SKM-1 treated with dmso at 0.1 percent for 144 hours (cell line): Measurements from ENCODE around the gene HNRNPM.
A peak's percentile ranks its signal among the peaks of the same experiment; 100 is the strongest.
"Not testable (repeated sequence)": the region's sequence is repeated elsewhere in the genome, so short reads cannot be mapped to it uniquely, and the experiment has no call there.

ENCODE experiments used
- DNase-seq: peaks from one replicate; lab custom pipeline; 2025; ENCODE audit not compliant: unreplicated experiment; lab: John Stamatoyannopoulos, UW

HNRNPM gene

GRCh38 chr19:8506402-8506957, 61.7 kb downstream of the HNRNPM start:
- DNase-seq: no peak

DNA sequence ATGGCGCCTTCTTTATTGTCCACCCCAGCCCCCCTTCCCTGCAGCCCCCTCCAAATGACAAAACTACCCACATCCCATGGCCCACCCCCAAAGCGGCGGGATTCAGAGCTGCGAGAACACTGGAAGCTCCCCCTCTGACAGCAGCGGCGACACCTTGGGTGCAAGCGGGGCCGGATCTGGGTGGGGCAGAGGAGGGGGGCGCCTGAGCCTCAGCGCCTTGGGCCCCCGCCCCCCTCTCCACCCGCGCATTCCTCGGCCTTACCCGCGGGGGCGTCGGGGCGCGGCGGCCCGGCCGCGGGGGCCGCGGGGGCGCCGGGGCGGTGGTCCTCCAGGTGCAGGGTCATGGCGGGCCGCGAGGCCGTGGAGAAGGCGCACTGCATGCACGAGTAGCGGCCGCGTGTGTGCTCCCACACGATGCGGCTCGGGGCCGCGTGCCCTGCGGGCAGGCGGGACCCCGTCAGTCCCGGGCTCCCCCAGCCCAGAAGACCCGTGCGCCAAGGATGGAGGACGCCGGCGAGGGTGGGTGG, 65.9 kb downstream of the HNRNPM start:
- no peak for DNase-seq

- DNase-seq: no peak
Observed at GRCh38 chr19:8511573-8512101, 66.9 kb downstream of the HNRNPM start.

- peak; percentile 12 for DNase-seq
Observed at GRCh38 chr19:8512115-8512967, 67.6 kb downstream of the HNRNPM start.

DNA sequence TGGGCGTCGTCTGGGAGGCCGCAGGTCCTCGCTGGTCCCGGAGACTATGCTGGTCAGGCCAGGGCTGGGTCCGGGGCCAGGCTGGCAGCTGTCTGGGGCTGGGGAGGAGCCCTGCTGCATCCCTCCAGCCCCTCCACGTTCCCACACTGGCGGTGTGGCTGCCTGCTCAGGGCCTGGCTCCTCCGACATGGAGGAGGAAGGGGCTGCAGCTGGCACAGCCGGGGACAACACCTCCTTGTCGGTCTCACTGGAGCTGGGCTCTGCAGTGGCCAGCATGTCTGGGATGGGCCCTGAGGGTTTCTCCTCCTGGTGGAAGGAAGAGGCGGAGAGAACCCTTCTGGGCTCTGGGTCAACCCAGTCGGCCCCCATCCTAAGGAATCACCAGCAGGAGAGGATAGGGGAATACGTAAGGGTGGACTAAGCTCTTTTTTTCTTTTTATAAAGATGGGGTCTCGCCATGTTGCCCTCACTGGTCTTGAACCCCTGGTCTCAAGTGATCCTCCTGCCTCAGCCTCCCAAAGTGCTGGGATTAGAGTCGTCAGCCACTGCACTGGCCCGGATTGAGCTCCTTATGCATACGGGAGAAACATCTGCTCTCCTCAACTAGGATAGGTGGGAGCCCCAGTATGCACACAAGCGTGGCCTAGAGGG, 68.4 kb downstream of the HNRNPM start:
- DNase-seq: no peak

GRCh38 chr19:8513687-8514504, 69.1 kb downstream of the HNRNPM start, which contains the start of gene ZNF414:
TSS of gene ZNF414 (minus strand) at chr19:8514167. CDS start at chr19:8514046, 121 bp downstream.
- DNase-seq: peak; percentile 95

DNA sequence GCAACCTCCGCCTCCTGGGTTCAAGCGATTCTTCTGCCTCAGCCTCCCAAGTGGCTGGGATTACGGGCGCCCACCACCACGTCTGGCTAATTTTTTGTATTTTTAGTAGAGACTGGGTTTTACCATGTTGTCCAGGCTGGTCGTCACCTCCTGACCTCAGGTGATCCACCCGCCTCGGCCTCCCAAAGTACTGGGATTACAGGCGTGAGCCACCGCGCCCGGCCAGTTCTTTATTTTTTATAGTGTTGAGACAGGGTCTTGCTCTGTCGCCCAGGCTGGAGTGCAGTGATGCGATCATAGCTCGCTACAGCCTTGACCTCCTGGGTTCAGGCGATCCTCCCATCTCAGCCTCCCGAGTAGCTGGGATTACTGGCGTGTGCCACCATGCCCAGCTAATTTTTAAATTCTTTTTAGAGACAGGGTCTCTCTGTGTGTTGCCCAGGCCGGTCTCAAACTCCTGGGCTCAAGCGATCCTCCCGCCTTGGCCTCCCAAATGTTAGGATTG, 69.8 kb downstream of the HNRNPM start:
- DNase-seq: not testable (repeated sequence)

- peak; percentile 93 for DNase-seq
Observed at GRCh38 chr19:8515317-8515716, 70.5 kb downstream of the HNRNPM start.

GRCh38 chr19:8517551-8518442, 73.0 kb downstream of the HNRNPM start:
- DNase-seq: peak; percentile 83

- no peak for DNase-seq
Observed at GRCh38 chr19:8518536-8518935, 73.8 kb downstream of the HNRNPM start.

DNA sequence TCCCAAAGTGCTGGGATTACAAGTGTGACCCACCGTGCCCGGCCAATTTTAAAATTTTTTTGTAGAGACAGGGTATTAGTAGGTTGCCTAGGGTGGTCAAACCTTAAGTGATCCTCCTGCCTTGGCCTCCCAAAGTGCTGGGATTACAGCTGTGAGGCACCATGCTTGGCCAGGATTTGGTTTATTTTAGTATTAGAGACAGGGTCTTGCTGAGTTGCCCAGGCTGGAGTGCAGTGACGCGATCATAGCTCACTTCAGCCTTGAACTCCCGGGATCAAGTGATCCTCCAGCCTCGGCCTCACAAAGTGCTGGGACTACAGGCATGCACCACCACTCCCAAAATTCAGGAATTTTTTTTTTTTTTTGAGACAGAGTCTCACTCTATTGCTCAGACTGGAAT, 74.6 kb downstream of the HNRNPM start:
- DNase-seq: no peak

- DNase-seq: no peak
Observed at GRCh38 chr19:8525401-8525684, 80.6 kb downstream of the HNRNPM start.

GRCh38 chr19:8526345-8527091, 81.7 kb downstream of the HNRNPM start:
- no peak for DNase-seq

DNA sequence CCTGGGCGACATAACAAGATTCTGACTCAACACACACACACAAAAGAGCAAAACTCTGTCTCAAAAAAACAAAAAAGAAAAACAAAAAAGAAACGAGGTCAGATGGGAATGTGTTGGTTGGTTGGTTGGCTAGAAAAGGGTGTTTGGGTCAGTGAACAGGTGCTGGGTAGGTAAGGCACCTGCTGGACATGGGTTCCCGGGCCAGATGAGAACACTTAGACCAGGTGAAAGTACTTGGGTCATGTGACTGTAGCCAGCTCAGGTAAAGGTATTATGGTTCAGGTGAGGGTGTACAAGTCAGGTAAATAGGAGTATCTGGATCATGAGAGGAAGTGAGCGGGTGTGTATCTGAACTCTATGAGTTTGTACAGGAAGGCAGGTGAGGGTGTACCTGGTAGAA, 83.7 kb downstream of the HNRNPM start:
- no peak for DNase-seq

DNA sequence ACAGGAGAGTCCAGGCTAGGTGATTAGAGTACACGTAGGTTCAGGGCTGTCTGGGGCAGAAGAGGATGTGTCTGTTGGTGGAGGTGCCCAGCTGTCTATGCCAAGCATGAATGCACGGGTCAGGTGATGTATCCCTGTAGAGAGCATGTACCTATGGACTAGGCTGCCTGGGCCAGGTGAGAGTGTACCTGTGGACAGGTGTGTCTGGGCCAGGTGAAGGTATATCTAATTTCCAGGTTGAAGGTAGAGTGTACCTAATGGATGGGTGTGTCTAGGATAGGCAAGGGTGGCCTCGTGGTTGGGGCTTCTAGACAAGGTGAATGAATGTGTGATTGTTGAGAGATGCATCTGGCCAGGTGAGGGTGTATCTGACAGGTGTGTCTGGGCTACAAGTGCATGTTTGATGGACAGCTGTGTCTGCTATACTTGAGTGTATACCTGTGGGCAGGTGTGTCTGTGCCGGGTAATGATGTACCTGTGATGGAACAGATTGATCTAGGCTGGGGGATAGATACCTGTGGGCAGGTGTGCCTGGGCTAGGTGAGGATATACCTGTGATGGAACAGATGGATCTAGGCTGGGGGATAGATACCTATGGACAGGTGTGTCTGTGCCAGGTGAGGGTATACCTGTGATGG, 84.7 kb downstream of the HNRNPM start:
- DNase-seq: no peak

DNA sequence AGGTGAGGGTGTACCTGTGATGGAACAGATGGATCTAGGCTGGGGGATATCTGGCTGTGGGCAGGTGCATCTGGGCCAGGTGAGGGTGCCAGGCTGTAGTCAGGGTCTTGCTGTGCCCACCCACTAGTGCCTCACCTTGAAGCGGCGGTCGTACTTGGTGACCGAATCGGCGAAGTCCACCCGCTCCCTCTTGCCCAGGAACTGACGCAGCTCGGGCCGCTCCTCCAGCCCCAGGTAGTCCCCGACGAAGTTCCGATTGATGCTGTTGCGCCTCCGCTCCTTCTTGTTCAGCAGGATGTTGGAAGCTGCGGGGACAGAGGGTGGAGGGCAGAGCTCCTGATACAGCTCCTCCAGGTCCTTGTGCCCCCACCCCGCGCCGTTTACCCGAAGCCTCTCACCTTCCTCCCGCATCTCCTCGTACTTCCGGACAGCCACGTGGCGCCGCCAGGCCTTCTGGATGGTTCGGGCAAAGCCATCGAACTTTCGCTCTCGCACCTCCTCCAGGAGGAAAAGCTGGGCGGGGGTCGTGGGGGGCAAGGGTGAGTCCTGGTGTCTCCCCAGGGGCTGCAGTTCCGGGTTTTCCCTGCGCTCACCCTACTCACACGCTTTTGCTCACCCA, 85.4 kb downstream of the HNRNPM start:
- no peak for DNase-seq

- no peak for DNase-seq
Observed at GRCh38 chr19:8531470-8531869, 86.7 kb downstream of the HNRNPM start.

GRCh38 chr19:8532225-8532624, 87.5 kb downstream of the HNRNPM start:
- DNase-seq: no peak
